Choroid plexus epithelial cell (primary cell): ENCODE measurements around the gene AHDC1.

Experiments
- DNase-seq: peaks from one replicate; pipeline ENCODE4 v3.0.0-alpha.2; 2010; ENCODE audit warnings: low read depth
- H3K4me3 ChIP-seq: 2 replicates; pipeline ENCODE4 v1.5.1; 2011; ENCODE audit warnings: low read depth, mild to moderate bottlenecking, control low read depth, low read length, moderate library complexity
- CTCF ChIP-seq: conservative IDR thresholded peaks from 2 replicates; pipeline ENCODE4 v1.5.1; 2011; ENCODE audit warnings: low read depth, mild to moderate bottlenecking, control low read depth, inconsistent platforms, low read length, moderate library complexity

AHDC1 gene

GRCh38 chr1:27617420-27617819, 13.5 kb upstream of the AHDC1 start:
- TF ChIP-seq CTCF: no peak
- DNase-seq: no peak
- no peak overlapping the region for H3K4me3 ChIP-seq

- DNase-seq: peak; percentile 36
- no peak overlapping the region for H3K4me3 ChIP-seq
- TF ChIP-seq CTCF: peak; percentile 56
Measured at GRCh38 chr1:27616441-27616840, 12.5 kb upstream of the AHDC1 start.

- no peak overlapping the region for H3K4me3 ChIP-seq
- no peak for TF ChIP-seq CTCF
- DNase-seq: no peak
Measured at GRCh38 chr1:27615346-27616192, 11.6 kb upstream of the AHDC1 start.

- no peak overlapping the region for H3K4me3 ChIP-seq
- TF ChIP-seq CTCF: no peak
- no peak for DNase-seq
Measured at GRCh38 chr1:27614625-27615344, 10.8 kb upstream of the AHDC1 start.

- TF ChIP-seq CTCF: no peak
- no peak overlapping the region for H3K4me3 ChIP-seq
- no peak for DNase-seq
Measured at GRCh38 chr1:27614043-27614624, 10.2 kb upstream of the AHDC1 start.

- no peak for TF ChIP-seq CTCF
- no peak overlapping the region for H3K4me3 ChIP-seq
- no peak for DNase-seq
Measured at GRCh38 chr1:27612718-27613117, 8.8 kb upstream of the AHDC1 start.

GRCh38 chr1:27611450-27611849, 7.5 kb upstream of the AHDC1 start:
- H3K4me3 ChIP-seq: no peak overlapping the region
- TF ChIP-seq CTCF: no peak
- DNase-seq: no peak
